ENCODE results near the gene CLMP.
"Not testable (repeated sequence)": the region's sequence is repeated elsewhere in the genome, so short reads cannot be mapped to it uniquely, and the experiment has no call there.

CLMP gene

DNA sequence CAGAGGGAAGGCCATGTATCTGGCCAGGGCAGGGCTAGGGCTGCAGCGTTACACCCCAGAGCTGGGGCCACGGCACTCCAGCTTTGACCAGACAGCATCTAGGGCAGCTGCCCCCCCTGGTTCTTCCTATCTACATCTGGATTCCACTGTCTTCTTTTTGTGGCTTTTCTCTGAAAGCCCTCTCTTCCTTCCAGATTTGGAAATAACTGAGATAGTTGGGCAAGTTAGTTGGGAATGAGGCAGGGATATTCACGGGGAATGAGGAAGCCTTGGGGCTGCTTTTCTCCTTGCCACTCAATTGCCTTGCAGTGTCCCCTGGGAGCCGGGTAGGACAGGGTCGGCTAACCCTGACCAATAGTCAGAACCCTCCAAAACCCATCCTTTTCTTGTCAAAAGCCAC is 26.8 kb downstream of the CLMP start:
- no peak for DNase-seq (ENCODE audit: low read depth)

DNA sequence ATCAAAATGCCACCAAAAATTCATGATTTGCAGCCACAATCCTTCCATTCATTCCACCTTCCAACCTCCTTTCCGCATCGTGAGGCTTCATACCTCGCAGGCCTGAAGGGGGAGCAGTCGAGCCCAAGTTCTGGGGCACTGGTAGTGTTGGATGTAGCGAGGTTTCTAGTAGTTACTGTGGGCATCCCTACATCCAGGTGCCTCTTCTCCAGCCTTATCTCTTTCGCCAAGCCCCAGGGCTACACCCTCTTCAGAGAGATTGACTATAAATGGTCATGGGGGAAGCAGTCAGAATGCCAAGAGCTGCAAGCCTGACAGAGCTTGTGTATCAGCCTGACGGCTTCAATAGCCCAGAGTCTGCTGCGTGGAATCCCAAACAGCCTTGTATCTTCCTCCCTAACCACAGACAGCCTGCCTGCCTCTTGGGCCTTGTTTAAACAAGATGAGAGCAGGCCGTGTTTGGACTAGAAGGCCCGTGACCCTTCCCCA is 28.9 kb downstream of the CLMP start:
- no peak for DNase-seq (ENCODE audit: low read depth)

DNA sequence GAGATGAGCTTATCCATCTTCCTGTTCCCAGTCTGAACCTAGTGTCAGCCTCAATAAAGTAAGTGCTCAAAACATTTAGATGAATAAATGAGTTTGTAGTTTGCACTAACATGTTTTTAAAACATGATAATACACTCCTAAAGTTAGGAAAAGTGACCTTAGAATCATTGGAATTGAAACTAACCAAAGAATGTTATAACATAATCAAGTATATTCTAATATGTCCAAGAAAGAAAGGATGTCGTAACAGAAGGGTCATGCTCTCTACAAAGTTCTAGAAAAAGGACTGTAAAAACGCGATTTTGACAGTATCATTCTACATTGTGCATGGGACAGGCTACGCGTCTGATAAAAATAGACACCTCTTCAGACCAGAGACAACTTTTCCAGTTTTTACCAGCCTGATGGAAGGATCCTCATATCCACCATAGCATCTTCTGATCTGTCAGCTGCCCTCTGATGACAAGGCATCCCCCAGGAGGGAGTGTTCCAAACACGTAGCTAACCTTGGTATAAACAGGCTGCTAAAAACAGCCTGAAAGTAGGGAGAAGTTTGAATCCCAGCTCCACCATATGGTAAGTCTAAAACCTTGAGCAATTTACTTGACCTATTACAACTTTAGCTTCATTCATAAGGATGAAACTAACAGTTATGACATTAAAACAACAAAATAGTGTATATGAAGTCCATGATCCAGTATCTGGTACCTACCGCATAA is 30.2 kb downstream of the CLMP start:
- no peak for DNase-seq (ENCODE audit: low read depth)

DNA sequence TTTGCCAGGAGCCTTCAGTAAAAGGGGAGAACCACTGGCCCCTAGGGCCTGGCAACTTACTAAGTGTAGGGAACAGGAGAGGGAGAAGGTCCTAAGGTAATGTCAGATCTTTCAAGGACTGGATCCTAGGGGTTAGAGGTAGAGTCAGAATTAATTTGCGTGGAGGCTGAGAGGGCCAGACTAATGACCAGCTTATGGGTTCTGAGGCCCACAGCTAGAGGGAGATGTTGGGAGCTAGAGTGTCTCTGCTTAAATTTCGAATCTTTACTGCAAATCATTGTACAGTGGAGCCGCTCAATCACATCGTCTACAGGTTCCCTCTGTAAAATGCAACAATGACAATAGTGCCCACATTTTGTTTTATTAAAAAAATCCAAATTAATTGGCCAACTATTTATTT is 31.4 kb downstream of the CLMP start:
- no peak for DNase-seq (ENCODE audit: low read depth)

DNA sequence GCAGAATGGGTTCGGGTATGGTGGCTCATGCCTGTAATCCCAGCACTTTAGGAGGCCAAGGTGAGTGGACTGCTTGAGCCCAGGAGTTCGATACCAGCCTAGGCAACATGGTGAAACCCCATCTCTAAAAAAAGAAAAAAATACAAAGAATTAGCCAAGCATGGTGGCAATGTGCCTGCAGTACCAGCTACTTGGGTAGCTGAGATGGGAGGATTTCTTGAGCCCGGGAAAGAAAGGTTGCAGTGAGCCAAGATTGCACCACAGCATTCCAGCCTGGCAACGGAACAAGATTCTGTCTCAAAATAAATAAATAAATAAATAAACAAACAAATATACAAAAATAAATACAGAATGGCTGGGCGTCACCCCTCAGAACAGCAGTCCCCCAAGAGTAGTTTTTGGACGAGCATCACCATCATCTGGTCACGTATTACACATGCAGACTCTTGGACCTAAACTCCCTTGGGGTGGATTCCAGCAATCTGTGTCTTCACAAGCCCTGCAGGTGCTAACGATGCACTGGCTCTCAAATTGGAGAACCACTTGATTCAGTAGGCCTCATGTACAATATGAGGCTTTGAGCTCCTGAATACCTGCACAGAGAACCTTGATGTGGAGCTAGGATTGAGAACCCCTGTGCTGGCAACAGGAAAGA is 33.5 kb downstream of the CLMP start:
- no peak for DNase-seq (ENCODE audit: low read depth)

DNA sequence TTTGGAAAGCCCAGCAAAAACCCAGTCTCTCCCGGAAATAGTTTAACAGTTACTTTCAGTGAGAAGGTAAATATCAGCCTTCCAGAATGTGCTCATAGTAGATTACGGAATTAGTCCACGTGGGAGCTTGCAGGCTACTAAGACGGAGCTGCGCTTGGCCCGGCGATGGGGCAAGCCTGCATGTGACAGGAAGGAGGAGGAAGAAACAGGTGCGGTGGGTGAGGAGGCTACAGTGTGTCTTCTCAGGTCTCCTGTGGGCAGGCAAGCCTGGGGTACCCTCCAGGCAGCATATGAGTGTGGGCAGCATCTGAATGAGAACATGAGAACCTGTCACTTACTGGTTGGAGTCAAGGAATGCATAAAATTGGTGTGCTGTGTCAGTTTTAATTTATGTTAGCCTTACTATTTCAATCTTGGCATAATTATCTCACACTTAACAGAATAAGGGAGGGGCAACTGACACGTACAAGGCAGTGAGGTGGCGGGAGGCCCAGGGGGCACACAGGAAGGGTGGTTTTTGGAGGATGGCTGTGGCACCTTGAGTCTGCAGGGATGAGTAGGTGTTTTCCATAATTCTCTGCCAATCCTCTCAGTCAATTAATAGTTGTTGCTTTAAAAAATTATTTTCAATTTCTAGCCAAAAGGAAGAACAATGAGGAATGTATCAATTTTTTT is 35.7 kb downstream of the CLMP start:
- DNase-seq (ENCODE audit: low read depth), result no peak

DNA sequence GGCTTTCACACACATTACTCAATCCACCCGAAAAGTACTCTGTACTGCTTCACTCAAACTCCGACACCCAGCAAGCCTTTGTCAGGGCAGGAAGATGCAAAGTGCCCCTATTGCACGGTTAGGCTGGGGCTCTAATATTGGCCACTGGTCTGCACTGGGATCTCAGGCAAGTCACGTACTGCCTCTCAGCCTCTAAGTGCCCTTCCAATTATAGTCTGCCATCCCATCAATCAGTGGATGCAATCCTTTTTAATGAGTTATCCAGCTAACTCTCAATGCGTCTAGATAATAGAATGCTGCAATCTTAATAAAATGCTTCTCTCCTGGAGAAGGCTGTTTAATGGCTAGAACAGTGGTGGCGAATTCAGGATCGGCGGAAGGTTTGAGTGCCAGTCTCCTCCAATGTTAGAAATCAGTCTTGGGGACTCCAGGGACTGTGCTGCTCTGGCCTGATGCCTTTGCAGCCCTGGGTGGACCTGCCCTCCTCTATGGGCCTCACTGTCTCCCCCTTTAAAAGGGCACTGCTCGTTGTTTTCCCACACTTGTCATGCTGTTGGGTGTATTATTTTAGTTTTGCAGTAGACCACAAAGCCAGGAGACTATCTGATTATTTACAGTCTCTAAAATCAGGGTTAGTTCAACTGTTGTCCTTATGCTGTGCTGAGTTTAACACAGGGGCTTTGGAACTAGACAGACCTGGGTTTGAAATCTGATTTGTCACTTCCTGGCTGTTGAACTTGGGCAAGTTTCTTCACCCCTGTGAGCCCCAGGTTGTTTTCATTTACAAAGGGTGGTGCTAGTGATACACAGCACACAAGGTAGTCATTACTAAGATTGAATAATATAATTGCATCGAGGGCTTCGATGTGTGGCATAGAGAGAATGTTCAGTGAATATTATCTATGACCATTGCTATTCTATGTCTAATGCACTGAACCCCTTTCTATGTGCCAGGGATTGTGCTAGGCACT is 36.7 kb downstream of the CLMP start:
- DNase-seq (ENCODE audit: low read depth), result no peak

DNA sequence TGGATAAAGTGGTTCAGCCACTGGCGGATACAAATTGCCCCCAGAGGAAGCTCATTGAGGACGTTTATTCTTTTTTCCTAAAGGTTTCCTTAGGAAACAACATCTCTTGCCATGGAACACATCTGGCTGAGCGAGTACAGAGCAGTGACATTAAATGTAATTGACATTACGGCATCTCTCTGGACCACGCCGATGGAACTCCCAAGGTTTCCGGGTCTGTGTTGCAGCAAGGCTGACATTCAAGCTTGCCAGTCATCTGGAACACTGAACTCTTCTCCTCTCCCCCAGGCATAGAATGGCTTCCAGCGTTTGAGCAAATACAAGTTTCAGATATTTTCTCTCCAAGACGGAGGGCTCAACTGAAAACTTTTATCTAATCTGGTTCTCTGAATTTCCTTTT is 42.1 kb downstream of the CLMP start:
- DNase-seq (ENCODE audit: low read depth), result no peak

DNA sequence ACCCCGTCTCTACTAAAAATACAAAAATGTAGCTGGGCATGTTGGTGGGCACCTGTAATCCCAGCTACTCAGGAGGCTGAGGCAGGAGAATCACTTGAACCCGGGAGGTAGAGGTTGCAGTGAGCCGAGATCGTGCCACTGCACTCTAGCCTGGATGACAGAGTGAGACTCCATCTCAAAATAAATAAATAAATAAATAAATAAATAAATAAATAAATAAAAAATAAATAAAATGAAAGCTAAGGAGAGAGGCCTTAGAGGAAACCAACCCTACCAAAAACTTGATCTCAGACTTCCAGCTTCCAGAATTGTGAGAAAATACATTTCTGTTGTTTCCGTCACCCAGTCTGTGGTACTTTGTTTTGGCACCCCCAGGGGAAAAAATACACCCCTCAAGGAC is 42.7 kb downstream of the CLMP start:
- DNase-seq (ENCODE audit: low read depth), result not testable (repeated sequence)

DNA sequence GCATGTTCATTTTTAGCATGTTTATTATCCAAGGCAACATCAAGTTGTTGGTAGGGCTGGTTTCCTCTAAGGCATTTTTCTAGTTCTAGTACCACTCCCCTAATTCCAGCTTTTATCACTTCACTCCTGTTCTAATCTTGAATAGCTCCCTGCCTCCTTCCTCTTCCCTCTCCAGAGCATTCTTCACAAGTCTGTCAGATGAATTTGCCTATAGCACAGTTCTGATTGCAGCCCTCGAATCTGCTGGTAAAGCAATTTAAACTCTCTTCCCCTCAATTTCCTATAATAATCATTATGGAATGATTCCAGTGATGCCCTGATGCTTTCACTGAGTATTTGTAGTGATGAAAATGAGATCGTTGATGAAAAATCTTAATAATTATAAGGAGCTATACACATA is 43.3 kb downstream of the CLMP start:
- no peak for DNase-seq (ENCODE audit: low read depth)

DNA sequence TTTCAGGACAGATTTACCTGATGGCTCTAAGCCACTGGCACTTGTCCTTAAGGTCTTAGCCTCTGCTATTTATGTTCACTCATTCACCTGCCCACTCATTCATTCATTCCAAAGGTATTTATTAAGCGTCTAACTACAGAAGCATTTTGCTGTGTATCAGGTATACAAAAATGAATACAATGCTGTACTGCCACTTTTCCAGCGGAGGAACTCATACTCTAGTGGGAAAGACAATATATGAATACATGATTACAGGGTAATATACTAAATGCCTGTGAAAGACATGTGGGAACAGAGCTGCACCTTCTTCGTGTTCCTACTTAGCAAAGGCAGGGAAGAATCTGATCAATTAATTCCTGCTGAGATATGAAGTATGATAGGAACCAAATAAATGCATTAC is 43.7 kb downstream of the CLMP start:
- no peak for DNase-seq (ENCODE audit: low read depth)

DNA sequence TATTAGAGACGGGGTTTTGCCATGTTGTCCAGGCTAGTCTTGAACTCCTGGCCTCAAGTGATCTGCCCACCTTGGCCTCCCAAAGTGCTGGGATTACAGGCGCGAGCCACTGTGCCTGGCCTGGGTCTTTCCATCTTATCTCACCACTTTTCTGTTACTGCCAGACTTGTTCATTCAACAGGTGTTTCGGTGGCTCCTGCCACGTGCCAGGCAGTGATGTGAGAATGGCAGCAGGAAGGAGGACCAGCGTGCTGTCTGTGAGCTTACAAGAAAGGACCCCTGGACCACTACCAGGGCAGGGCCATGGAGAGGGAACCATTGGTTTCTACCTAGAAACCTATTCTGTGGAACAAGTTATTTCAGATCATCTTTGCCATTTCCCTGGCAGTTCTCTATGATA is 44.2 kb downstream of the CLMP start:
- DNase-seq (ENCODE audit: low read depth), result no peak

DNA sequence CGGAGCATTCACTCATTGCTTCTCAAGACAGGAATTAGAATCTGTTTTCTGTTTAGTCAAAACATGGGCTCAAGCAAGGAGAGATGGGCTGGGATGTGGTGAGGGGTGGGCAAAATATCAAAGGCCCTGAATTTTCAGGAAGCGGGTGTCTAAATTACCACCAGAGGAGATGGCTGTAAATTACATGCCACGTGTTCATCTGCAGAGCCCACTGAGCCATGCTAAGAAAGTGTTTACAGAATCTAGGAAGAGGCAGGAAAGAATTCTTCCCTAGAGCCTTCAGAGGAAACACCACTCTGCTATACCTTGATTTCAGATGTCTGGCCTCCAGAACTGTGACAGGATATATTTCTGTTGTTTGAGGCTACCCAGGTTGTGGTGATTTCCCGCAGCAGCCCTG is 46.1 kb downstream of the CLMP start:
- no peak for DNase-seq (ENCODE audit: low read depth)

DNA sequence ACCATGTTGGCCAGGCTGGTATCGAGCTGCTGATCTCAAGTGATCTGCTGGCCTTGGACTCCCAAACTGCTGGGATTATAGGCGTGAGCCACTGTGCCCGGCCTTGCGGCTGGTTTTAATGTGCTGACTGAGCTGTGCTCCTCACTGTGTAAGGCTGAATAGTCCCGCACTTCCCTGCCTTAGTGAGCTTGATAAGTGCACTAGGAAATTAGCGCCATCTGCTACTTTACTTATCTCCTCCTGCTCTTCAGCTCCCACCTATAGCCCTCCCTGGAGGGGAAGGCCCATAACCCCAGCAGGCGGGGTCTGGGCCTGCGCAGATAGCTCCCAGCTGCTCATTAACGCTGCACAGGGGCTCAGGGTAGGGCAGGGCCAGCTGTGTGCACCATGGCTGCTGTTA is 49.4 kb downstream of the CLMP start:
- no peak for DNase-seq (ENCODE audit: low read depth)

DNA sequence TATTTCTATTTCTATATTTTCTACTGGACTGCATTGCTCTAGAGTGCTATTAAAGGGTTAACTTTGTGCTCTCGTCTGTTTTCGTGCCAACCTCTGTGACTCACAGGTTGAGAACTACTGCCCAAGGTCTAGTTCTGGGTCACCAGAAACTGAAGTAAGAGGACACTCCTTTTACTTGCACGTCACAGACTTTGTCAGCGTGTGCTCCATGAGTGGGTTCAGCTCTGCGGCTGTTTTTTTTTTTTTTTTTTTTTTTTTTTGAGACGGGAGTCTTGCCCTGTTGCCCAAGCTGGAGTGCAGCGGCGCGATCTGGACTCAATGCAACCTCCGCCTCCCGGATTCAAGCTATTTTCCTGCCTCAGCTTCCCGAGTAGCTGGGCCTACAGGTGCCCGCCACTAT is 49.8 kb downstream of the CLMP start:
- no peak for DNase-seq (ENCODE audit: low read depth)

DNA sequence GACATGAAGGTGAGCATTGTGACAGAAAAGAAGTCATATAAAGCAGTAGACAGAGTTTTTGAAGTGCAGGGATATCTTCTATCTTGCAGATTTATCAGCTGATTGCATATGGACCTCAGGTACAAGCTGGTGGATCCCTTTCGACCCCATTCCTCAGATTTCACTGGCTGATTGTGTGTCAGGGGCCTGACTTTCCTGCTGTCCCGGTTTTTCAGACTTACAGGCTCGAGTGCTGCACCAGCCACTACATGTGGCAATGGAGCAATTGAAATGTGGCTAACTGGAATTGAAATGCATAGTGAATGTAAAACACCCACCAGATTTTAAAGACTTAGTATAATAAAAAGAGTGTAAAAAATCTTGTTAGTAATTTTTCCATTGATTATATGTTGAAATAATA is 50.3 kb downstream of the CLMP start:
- DNase-seq (ENCODE audit: low read depth), result no peak

DNA sequence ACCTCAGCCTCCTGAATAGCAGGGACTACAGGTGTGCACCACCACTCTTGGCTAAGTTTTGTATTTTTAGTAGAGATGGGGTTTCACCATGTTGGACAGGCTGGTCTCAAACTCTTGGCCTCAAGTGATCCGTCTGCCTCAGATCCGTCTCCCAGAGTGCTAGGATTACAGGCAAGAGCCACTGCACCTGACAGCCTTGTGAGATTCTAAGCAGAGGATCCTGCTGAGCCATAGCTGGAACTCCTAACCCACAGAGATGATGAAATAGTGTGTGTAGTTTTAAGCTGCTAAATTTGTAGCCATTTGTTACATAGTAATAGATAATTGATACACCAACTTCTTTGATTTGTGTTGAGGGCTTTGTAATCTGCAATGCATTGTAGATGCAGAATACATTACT is 51.1 kb downstream of the CLMP start:
- no peak for DNase-seq (ENCODE audit: low read depth)

DNA sequence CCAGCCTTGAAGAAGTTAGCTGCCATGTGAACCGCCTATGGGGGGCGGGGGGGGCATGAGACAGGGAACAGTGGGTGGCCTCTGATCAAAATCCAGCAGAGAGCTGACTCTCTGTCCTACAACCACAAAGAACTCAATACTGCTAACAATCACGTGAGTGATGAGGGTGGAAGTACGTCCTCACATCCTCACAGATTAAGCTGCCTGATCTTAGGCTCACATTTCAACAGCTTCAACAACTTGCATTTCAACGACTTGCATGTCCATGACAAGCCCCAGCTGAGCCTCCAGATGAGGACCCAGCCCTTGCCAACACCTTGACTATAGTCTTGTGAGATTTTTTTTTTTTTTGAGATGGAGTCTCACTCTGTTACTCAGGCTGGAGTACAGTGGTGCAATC is 51.6 kb downstream of the CLMP start:
- no peak for DNase-seq (ENCODE audit: low read depth)

DNA sequence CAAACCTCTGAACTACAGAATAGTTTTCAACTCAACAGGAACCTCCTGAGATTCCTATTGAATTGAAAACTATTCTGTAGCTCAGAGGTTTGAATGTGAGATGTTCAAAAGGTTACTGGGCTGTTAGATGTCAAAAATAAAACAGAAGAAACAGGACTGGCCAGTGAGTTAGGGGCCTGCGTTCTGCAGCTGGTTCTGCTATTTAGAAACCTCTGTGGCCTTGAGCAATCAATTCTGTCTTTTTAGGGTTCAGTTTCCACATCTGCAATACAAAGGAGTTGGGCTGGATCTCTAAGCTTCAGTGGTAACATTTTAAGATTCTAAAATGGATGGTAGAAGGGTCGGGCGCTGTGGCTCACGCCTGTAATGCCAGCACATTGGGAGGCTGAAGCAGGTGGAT is 55.8 kb downstream of the CLMP start:
- DNase-seq (ENCODE audit: low read depth), result no peak

DNA sequence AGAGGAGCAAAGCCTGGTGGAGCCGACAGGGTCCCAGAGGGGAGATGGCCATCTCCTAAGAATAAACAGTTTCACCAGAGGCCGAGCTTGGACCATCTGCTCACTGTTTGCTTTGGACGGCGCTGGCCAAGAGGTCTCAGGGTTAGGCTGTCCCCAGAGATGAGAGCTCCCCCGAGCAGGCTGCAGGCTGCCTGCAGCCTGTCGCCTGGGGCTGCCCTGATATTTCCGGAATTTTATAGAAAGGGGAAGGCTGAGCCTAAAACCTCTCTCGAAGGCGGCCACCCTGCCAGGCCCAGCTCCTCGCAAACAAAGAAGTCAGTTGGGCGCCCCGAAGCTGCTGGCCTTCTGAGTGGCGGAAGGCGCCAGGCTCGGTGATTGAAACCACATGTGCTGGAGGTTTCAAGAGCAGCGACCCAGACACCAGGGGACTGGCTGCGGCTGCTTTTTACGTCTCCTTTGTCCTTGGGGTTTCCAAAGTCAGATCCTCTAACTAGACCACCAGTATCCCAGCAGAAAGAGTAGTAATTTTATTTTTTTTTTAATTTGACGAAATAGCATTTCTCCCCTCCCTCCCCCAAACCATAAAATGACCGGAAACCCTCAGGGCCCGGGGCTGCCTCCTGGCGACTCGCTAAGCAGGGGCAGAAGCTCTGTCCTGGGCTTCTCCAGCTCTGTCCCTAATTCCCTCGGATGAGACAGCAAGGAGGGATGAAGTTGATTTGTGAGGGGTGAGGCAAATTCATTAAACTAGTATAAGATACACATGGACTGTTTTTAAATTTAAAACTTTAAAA is 57.4 kb downstream of the CLMP start:
- no peak for DNase-seq (ENCODE audit: low read depth)

DNA sequence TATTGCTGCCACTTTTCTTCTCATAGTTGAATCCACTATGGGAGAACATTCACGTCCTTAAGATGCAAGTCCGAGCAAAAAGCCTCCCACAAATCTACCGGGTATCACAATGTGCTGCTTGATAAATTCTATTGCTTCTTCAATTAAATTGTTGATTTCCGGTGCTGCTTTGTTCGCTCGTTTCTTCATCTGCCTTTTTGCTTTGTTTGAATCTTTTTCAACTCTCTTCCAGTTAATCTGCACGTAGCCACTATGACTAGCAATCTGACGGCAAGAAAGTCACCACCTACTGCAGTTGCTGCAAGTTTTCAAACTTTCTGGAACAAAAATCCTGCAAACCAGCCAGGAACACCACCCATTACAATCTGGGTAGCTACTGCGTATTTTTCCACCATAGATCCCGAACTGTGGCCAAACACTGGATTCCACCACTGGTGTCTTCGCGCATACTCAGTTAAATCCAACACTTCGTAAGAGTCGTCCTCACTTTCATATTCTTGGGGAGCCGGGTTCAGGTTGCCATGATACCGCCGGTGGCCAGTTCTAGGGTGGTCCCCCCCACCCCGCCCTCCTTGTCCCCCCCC is 59.1 kb downstream of the CLMP start:
- no peak for DNase-seq (ENCODE audit: low read depth)

Measured in stimulated activated CD8-positive, alpha-beta memory T cell treated with anti-CD3 and anti-CD28 coated beads, Interleukin-4, amount 100 ng/mL, for 24 hours (primary cell).